HepG2 (cell line): Measurements from ENCODE around the gene NFASC. TPM values are rescaled to one million over a fixed set of nuclear protein-coding genes. Genes with fewer than 3 reads are reported as not detected.
A peak's percentile ranks its signal among the peaks of the same experiment; 100 is the strongest.

Source experiments
- ATAC-seq: fragments of 200-7000 bp; cut with Tn5 transposase; 3 replicates; pipeline ENCODE4 v1.9.1; 2020; ENCODE audit warnings: mild to moderate bottlenecking, moderate library complexity
- BruUV-seq: library from RNA; stranded (reverse); fragments of 400-500 nt; replicated peaks from 2 replicates; lab custom pipeline; 2021; lab: Mats Ljungman, UMichigan
- CTCF ChIA-PET: fragments of 300-600 bp; formaldehyde crosslinking; extraction: SDS; loops from one replicate; lab custom pipeline; 2021; ENCODE audit warnings: low total read pairs, inconsistent platforms, low intra/inter-chr PET ratio; lab: Yijun Ruan, JAX
- POLR2A ChIA-PET: fragments of 350-600 bp; sonication (Branson Sonifier 250); formaldehyde crosslinking; loops from one replicate; lab custom pipeline; 2020; ENCODE audit warnings: antibody characterized with exemption, inconsistent platforms; lab: Yijun Ruan, JAX
- DNase-seq: peaks from one replicate; pipeline ENCODE4 v3.0.0-alpha.2; 2015; ENCODE audit warnings: low spot score
- FAIRE-seq: peaks from 3 replicates; lab custom pipeline; 2011; peaks lifted over from hg19 to GRCh38; lab: Jason Lieb, UNC
- H2AFZ ChIP-seq: one replicate; pipeline ENCODE4 v1.6.1; 2011; ENCODE audit warnings: low read length, inconsistent platforms
- H3K27ac ChIP-seq: fragments of 300-600 bp; 3 replicates; pipeline ENCODE4 v1.8.0; 2011; ENCODE audit warnings: mixed run types, mild to moderate bottlenecking, mixed read lengths, low read length, inconsistent platforms; ENCODE audit not compliant: insufficient read depth; ENCODE audit errors: extremely low read length
- H3K27me3 ChIP-seq, 2 experiments: fragments of 200-600 bp in 1 of 2; 2 replicates in 1 of 2; 3 replicates in 1 of 2; pipeline versions ENCODE4 v1.6.0 to v1.8.0; 2011; ENCODE audit warnings: low read length in 2 of 2, mild to moderate bottlenecking in 2 of 2, moderate library complexity in 2 of 2, inconsistent platforms in 1 of 2; ENCODE audit not compliant: insufficient read depth in 2 of 2, control insufficient read depth in 1 of 2
- H3K36me3 ChIP-seq, 2 experiments: fragments of 200-600 bp in 1 of 2; replicated peaks in 1 of 2; 2 replicates in 1 of 2; 3 replicates in 1 of 2; pipeline versions ENCODE4 v1.5.1 to v1.8.0; 2011; ENCODE audit warnings: low read length in 2 of 2, inconsistent platforms in 1 of 2; ENCODE audit not compliant: insufficient read depth in 2 of 2, control insufficient read depth in 1 of 2
- H3K4me1 ChIP-seq: 2 replicates; pipeline ENCODE4 v1.5.1; 2012; ENCODE audit warnings: low read length, inconsistent platforms; ENCODE audit not compliant: insufficient read depth
- H3K4me2 ChIP-seq: 2 replicates; pipeline ENCODE4 v1.6.0; 2011; ENCODE audit warnings: low read depth, low read length, inconsistent platforms
- H3K4me3 ChIP-seq, 3 experiments: fragments of 200-600 bp in 1 of 3; sonication (generic), shearing (Covaris generic) in 1 of 3; replicated peaks in 1 of 3; 2 replicates each; pipeline ENCODE4 v1.5.1; 2011 to 2016; ENCODE audit warnings: low read length in 3 of 3, inconsistent platforms in 2 of 3, low read depth in 2 of 3, mild to moderate bottlenecking in 2 of 3, control low read depth in 1 of 3, mixed read lengths in 1 of 3; ENCODE audit not compliant: insufficient read depth in 1 of 3
- H3K79me2 ChIP-seq: one replicate; pipeline ENCODE4 v1.6.1; 2011; ENCODE audit warnings: low read length, inconsistent platforms; ENCODE audit not compliant: insufficient read depth
- H3K9ac ChIP-seq: 2 replicates; pipeline ENCODE4 v1.6.0; 2011; ENCODE audit warnings: mild to moderate bottlenecking, low read depth, low read length, inconsistent platforms; ENCODE audit not compliant: insufficient read depth
- H3K9me3 ChIP-seq: 2 replicates; pipeline ENCODE4 v1.5.1; 2012; ENCODE audit warnings: mild to moderate bottlenecking, low read length
- H4K20me1 ChIP-seq: 2 replicates; pipeline ENCODE4 v1.6.0; 2011; ENCODE audit warnings: inconsistent platforms, mild to moderate bottlenecking, low read length, moderate library complexity; ENCODE audit not compliant: insufficient read depth
- FOXA1 ChIP-seq, 2 experiments: fragments of 450-650 bp in 1 of 2; sonication (generic) in 1 of 2; formaldehyde crosslinking in 1 of 2; IDR thresholded peaks; 2 replicates each; pipeline versions ENCODE4 v1.4.0 to v1.6.1; 2016 to 2020; ENCODE audit warnings: missing genetic modification reagents in 1 of 2
- HNRNPUL1 ChIP-seq: fragments of 200-400 bp; formaldehyde crosslinking; IDR thresholded peaks from 2 replicates; pipeline ENCODE4 v1.6.1; 2017; ENCODE audit warnings: low read depth, mild to moderate bottlenecking, low read length, moderate library complexity
- MED8 ChIP-seq: sonication (generic); formaldehyde crosslinking; IDR thresholded peaks from 2 replicates; pipeline ENCODE4 v1.8.1; 2023; ENCODE audit warnings: mild to moderate bottlenecking, missing genetic modification reagents; ENCODE audit not compliant: insufficient replicate concordance
- MEF2D ChIP-seq: sonication (generic); formaldehyde crosslinking; IDR thresholded peaks from 2 replicates; pipeline ENCODE4 v1.5.1; 2020; ENCODE audit warnings: mild to moderate bottlenecking, missing genetic modification reagents
- NR2F1 ChIP-seq, 2 experiments: fragments of 450-650 bp in 1 of 2; formaldehyde crosslinking in 1 of 2; IDR thresholded peaks; 2 replicates each; pipeline versions ENCODE4 v1.5.0 to v1.6.1; 2016 to 2020; ENCODE audit warnings: mild to moderate bottlenecking in 1 of 2, missing compliant biosample characterization in 1 of 2, missing genetic modification reagents in 1 of 2, moderate library complexity in 1 of 2
- RAD21 ChIP-seq: fragments of 450-650 bp; formaldehyde crosslinking; IDR thresholded peaks from 2 replicates; pipeline ENCODE4 v1.5.0; 2020; ENCODE audit warnings: mild to moderate bottlenecking
- RBM22 ChIP-seq: fragments of 200-400 bp; formaldehyde crosslinking; optimal IDR thresholded peaks from 2 replicates; pipeline ENCODE3; 2017; ENCODE audit warnings: mild to moderate bottlenecking, low read length, moderate library complexity
- SALL1 ChIP-seq: sonication (generic); formaldehyde crosslinking; IDR thresholded peaks from 2 replicates; pipeline ENCODE4 v1.8.0; 2022; ENCODE audit warnings: mild to moderate bottlenecking, missing genetic modification reagents
- SMAD9 ChIP-seq: sonication (generic); formaldehyde crosslinking; IDR thresholded peaks from 2 replicates; pipeline ENCODE4 v1.5.1; 2020; ENCODE audit warnings: mild to moderate bottlenecking, missing genetic modification reagents
- SMC3 ChIP-seq: IDR thresholded peaks from 2 replicates; pipeline ENCODE4 v1.6.1; 2011; ENCODE audit warnings: low read length, improper control_type of control experiment
- XRCC5 ChIP-seq: fragments of 200-400 bp; formaldehyde crosslinking; optimal IDR thresholded peaks from 2 replicates; pipeline ENCODE3; 2017; ENCODE audit warnings: mild to moderate bottlenecking, low read length
- ZBTB38 ChIP-seq: sonication (generic); formaldehyde crosslinking; IDR thresholded peaks from 2 replicates; pipeline ENCODE4 v1.5.1; 2020; ENCODE audit warnings: mild to moderate bottlenecking, missing genetic modification reagents
- ZNF12 ChIP-seq: sonication (generic); formaldehyde crosslinking; IDR thresholded peaks from 2 replicates; pipeline ENCODE4 v1.5.0; 2020; ENCODE audit warnings: missing genetic modification reagents
- ZNF24 ChIP-seq: fragments of 450-650 bp; IDR thresholded peaks from 2 replicates; pipeline ENCODE4 v1.6.1; 2017; ENCODE audit warnings: antibody characterized with exemption, mild to moderate bottlenecking
- ZNF367 ChIP-seq: sonication (generic); formaldehyde crosslinking; IDR thresholded peaks from 2 replicates; pipeline ENCODE4 v1.4.0; 2020; ENCODE audit warnings: missing genetic modification reagents, borderline replicate concordance
- ZNF430 ChIP-seq: sonication (generic); formaldehyde crosslinking; IDR thresholded peaks from 2 replicates; pipeline ENCODE4 v1.9.0; 2021; ENCODE audit warnings: mild to moderate bottlenecking, missing genetic modification reagents
- ZNF770 ChIP-seq: sonication (generic); formaldehyde crosslinking; IDR thresholded peaks from 2 replicates; pipeline ENCODE4 v1.5.0; 2020; ENCODE audit warnings: mild to moderate bottlenecking, missing genetic modification reagents
- ZNF788 ChIP-seq: sonication (generic); formaldehyde crosslinking; IDR thresholded peaks from 2 replicates; pipeline ENCODE4 v1.5.0; 2020; ENCODE audit warnings: mild to moderate bottlenecking, missing genetic modification reagents, borderline replicate concordance
- ZUFSP ChIP-seq: sonication (generic); formaldehyde crosslinking; IDR thresholded peaks from 2 replicates; pipeline ENCODE4 v1.9.0; 2021; ENCODE audit warnings: missing genetic modification reagents, mild to moderate bottlenecking, borderline replicate concordance
- WGBS: methylation state at CpG from one replicate; pipeline ENCODE4 v1.1.6; 2017; ENCODE audit warnings: low lambda C conversion rate; 5-methylcytosine and 5-hydroxymethylcytosine counted together
- in situ Hi-C: cut with HindIII; loops from 2 replicates; pipeline ENCODE4 v1.10.0; 2017; ENCODE audit warnings: low pct_unique_long_range_greater_than_20kb; ENCODE audit not compliant: extremely low pct_ligation_motif_present
- intact Hi-C: fragments of 100-400 bp; cut with micrococcal nuclease; formaldehyde crosslinking; loops from one replicate; pipeline ENCODE4 v1.10.0; 2022; ENCODE audit not compliant: unreplicated experiment
- polyA plus RNA-seq, 8 experiments: library from polyadenylated mRNA; depleted of rRNA in 3 of 8; stranded (reverse) in 7 of 8; unstranded in 1 of 8; fragments of >200 nt; fragmentation: Illumina TruSeq in 4 of 8; extraction: Trizol in 4 of 8; gene quantifications; 2 replicates each; pipeline versions ENCODE4 v1.2.1 to v1.2.3, GENCODE V29; 2011 to 2016; ENCODE audit warnings: low read depth in 4 of 8, missing spikeins in 1 of 8, mixed read lengths in 1 of 8; ENCODE audit not compliant: insufficient read depth in 1 of 8
- total RNA-seq, 5 experiments: library from RNA; depleted of rRNA; stranded (reverse); fragments of >200 nt; fragmentation: Illumina TruSeq; extraction: Trizol; gene quantifications; 2 replicates each; pipeline ENCODE4 v1.2.3, GENCODE V29; 2016; ENCODE audit warnings: low read depth in 1 of 5
- TF ChIP-seq, protein P1 (sequence below): sonication (generic); formaldehyde crosslinking; IDR thresholded peaks from 2 replicates; pipeline ENCODE4 v1.5.0; 2020; ENCODE audit warnings: mild to moderate bottlenecking, missing genetic modification reagents, moderate library complexity

Gene NFASC
- total and polyA plus RNA-seq, 2 of the 13 experiments (the other 11 are each of a cell fraction or from before 2014, with no cell fraction given) = not detected

- Histone ChIP-seq H3K27ac (no peak overlapping the region), H3K9me3 (no peaks in the 10 kb centered on the region), H2AFZ (no peak overlapping the region), H3K36me3 (no peaks in the 10 kb centered on the region), H3K79me2 (no peaks in the 10 kb centered on the region), H3K4me1 (no peaks in the 10 kb centered on the region), H3K9ac (no peak overlapping the region), H4K20me1 (no peaks in the 10 kb centered on the region), H3K4me2 (no peak overlapping the region), H3K27me3 (peaks cover 8 to 54% of the 10 kb centered on the region in 2 experiments; a peak in 4 of 5 replicates), H3K4me3 (no peak overlapping the region)
- in situ Hi-C loops = loop anchor here (5.0 to 10.0 kb wide), 3 partner anchors 87 to 359 kb away; no protein-coding TSS in a partner anchor
- WGBS = 14% methylated on average over 8 of the region's 8 CpGs
- CTCF ChIA-PET = interaction anchor here (2.0 to 2.5 kb wide), 2 partner anchors 86 to 280 kb away, joined by 14 to 21 read pairs; no protein-coding TSS in a partner anchor
- DNase-seq (peak; percentile 21), FAIRE-seq (peak; percentile 74), ATAC-seq (peak; percentile 91)
- intact Hi-C loops = loop anchor here (1.0 kb wide), 1 partner anchor 281 kb away; no protein-coding TSS in a partner anchor
- POLR2A ChIA-PET = no interaction called here
- no TSS peak for BruUV-seq
- TF ChIP-seq ZUFSP (no peak), ZNF367 (CRISPR knock-in tag) (no peak), SALL1 (no peak), SMC3 (peak; percentile 82), SMAD9 (no peak), RBM22 (no peak), HNRNPUL1 (no peak), ZNF430 (no peak), MEF2D (CRISPR knock-in tag) (no peak), NR2F1 (CRISPR knock-in tag; IDR thresholded peaks at IDR 0.05) (no peak), ZNF770 (CRISPR knock-in tag) (no peak), RAD21 (CRISPR knock-in tag) (peak; percentile 43; the same call in 1 of the 2 replicates), XRCC5 (peak; percentile 63), MED8 (no peak), ZNF24 (no peak), FOXA1 (IDR thresholded peaks at IDR 0.05) (no peak), FOXA1 (CRISPR knock-in tag; IDR thresholded peaks at IDR 0.05) (no peak), ZNF12 (no peak), ZNF788 (CRISPR knock-in tag) (no peak), ZBTB38 (CRISPR knock-in tag) (no peak)
- TF ChIP-seq, protein P1, sequence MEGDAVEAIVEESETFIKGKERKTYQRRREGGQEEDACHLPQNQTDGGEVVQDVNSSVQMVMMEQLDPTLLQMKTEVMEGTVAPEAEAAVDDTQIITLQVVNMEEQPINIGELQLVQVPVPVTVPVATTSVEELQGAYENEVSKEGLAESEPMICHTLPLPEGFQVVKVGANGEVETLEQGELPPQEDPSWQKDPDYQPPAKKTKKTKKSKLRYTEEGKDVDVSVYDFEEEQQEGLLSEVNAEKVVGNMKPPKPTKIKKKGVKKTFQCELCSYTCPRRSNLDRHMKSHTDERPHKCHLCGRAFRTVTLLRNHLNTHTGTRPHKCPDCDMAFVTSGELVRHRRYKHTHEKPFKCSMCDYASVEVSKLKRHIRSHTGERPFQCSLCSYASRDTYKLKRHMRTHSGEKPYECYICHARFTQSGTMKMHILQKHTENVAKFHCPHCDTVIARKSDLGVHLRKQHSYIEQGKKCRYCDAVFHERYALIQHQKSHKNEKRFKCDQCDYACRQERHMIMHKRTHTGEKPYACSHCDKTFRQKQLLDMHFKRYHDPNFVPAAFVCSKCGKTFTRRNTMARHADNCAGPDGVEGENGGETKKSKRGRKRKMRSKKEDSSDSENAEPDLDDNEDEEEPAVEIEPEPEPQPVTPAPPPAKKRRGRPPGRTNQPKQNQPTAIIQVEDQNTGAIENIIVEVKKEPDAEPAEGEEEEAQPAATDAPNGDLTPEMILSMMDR (CRISPR knock-in tag) = peak; percentile 80
These were observed 105.0 kb downstream of the NFASC start for GRCh38 chr1:204975568-204976235.
